C4-2B (cell line): ENCODE measurements around the gene TMEM184A.

ENCODE experiments used
- CTCF ChIP-seq: fragments of 450-650 bp; conservative IDR thresholded peaks from 2 replicates; pipeline ENCODE4 v1.5.1; 2017; ENCODE audit warnings: mild to moderate bottlenecking
- ZFX ChIP-seq: fragments of 450-650 bp; IDR thresholded peaks from 2 replicates; pipeline ENCODE4 v1.6.1; 2017

- TF ChIP-seq CTCF (no peak), ZFX (no peak)
These were observed 42.3 kb downstream of the TMEM184A start for GRCh38 chr7:1513657-1514095.
